HG02610 (cell line): ENCODE measurements around the gene CAMK1G.

ENCODE experiments used
- ATAC-seq: cut with Tn5 transposase; IDR thresholded peaks from one replicate; pipeline ENCODE4 v1.9.1; 2021; ENCODE audit warnings: mild to moderate bottlenecking, moderate library complexity; ENCODE audit not compliant: unreplicated experiment

CAMK1G gene

DNA sequence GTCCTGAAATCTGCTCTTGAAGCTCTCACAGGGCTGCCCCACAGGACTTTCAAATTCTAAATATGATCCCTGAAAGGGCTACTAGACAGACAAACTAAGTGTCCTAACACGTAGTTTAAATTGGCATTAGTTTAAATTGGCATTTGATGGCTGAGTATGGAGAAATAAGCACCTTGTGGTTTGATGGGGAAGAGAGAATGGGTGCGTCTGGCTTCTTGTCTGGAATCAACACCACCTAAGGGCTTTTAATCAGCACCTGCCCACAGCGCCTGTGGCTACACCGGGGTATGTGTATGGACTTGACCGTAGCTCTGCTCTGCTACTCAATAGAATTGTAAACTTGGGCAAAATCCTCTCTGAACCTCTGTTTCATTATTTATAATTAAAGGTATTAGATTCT, 74.4 kb downstream of the CAMK1G start:
- no peak for ATAC-seq

DNA sequence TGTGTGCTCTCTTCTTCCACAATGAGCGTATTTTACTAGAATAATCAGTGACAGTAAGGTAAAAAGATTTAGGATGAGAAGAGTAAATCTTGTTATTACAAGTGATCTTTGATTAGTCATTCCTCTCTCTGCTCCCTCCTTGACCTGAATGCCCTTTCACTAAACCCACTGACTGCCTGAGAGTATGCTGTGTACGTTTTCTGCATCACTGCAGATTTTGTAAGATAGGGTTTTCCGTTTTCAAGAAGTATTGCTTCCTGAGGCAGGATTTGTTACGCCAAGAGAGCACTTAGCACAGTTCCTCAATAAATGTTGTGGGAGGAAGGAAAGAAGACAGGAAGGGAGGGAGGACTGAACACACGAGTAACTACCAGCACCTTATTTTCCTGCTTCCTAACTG, 76.4 kb downstream of the CAMK1G start:
- peak; percentile 82 for ATAC-seq

DNA sequence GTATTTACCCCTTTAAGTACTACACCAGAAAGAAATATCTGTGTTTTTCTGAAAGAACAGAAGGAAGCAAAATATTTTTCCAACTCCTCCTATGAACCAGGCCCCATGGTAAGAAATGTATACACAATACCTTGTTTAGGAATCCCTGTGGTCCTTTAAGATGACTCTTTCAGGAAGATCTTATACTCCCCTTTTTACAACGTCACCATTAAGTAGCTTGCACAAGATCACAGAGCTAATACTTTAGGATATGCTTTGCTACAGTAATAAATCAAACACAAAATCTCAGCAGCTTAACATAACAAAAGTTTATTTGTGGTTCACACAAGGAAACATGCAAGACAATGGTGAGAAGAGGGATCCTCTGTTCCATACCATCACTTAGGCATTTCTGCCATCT, 77.6 kb downstream of the CAMK1G start:
- no peak for ATAC-seq

DNA sequence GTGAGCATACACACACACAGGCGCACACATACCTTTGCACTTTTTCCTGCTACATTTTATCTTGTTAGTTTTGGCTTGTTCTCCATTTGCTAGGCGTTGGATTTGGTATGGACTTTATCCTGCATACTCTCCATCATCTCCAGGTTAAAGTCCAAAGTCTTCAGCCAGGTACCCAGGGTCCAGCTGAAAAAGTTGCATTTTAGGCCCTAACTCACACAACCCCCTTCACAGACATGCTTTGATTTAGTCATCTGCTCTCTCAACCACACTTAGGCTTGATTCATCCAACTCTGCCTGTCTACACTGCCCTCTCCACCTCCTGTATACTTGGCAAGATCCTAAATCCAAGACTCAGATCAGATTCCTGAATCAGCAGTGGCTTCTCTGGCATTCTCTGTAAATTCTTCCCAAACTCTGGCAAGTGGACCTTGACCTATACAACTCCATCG, 79.4 kb downstream of the CAMK1G start:
- ATAC-seq = no peak
